H1 (cell line): Measurements from ENCODE around the gene MRPS26. TPM values are rescaled to one million over a fixed set of nuclear protein-coding genes. Genes with fewer than 3 reads are reported as not detected.

Experiments
- BCL11A ChIP-seq, 2 experiments: IDR thresholded peaks; one replicate each; pipeline ENCODE4 v1.6.1; 2011; ENCODE audit warnings: low read depth in 2 of 2, low read length in 2 of 2, mild to moderate bottlenecking in 2 of 2
- CHD1 ChIP-seq: IDR thresholded peaks from 2 replicates; pipeline ENCODE4 v1.6.1; 2012; ENCODE audit warnings: low read depth, low read length, improper control_type of control experiment
- GTF2F1 ChIP-seq: IDR thresholded peaks from 2 replicates; pipeline ENCODE4 v1.6.1; 2012; ENCODE audit warnings: low read depth, low read length, improper control_type of control experiment, borderline replicate concordance
- JUND ChIP-seq: IDR thresholded peaks from 2 replicates; pipeline ENCODE4 v1.6.1; 2011; ENCODE audit warnings: mild to moderate bottlenecking, improper control_type of control experiment, low read length
- RAD21 ChIP-seq, 2 experiments: IDR thresholded peaks in 1 of 2; conservative IDR thresholded peaks in 1 of 2; 2 replicates each; pipeline ENCODE4 v1.6.1; 2011; ENCODE audit warnings: low read depth in 2 of 2, low read length in 2 of 2, improper control_type of control experiment in 1 of 2, inconsistent platforms in 1 of 2, mild to moderate bottlenecking in 1 of 2, moderate library complexity in 1 of 2
- RNF2 ChIP-seq: fragments of 200-900, 300-1000 bp; sonication (generic); IDR thresholded peaks from 2 replicates; pipeline ENCODE4 v1.7.1; 2016; ENCODE audit warnings: borderline replicate concordance, low read depth, mild to moderate bottlenecking, antibody characterized with exemption, low read length; ENCODE audit not compliant: poor library complexity, severe bottlenecking; ENCODE audit errors: missing control alignments
- TBP ChIP-seq: IDR thresholded peaks from 2 replicates; pipeline ENCODE4 v1.6.1; 2011; ENCODE audit warnings: low read depth, low read length, improper control_type of control experiment
- YY1 ChIP-seq: IDR thresholded peaks from 2 replicates; pipeline ENCODE4 v1.6.1; 2011; ENCODE audit warnings: low read depth, mild to moderate bottlenecking, low read length
- polyA plus RNA-seq, 7 experiments: library from polyadenylated mRNA; depleted of rRNA in 3 of 7; stranded (reverse) in 5 of 7; unstranded in 2 of 7; fragments of >200 nt in 5 of 7; fragments of 200-250 nt in 2 of 7; gene quantifications; 1 replicate in 5 of 7; 2 replicates in 1 of 7; 4 replicates in 1 of 7; pipeline versions ENCODE4 v1.2.1 to v1.2.3, GENCODE V29; 2011 to 2013; ENCODE audit warnings: missing spikeins in 2 of 7, mixed read lengths in 2 of 7
- total RNA-seq: library from RNA; stranded (reverse); fragmentation: NEBNext Ultra II Directional; extraction: Animal tissue kit (Norgen Biotek cat#: 25700); gene quantifications from 2 replicates; pipeline ENCODE4 v1.2.1, GENCODE V29; 2021

MRPS26 gene
- total and polyA plus RNA-seq, 2 of the 8 experiments (the other 6 are each of a cell fraction or from before 2014, with no cell fraction given), result 83.6 to 103 TPM

DNA sequence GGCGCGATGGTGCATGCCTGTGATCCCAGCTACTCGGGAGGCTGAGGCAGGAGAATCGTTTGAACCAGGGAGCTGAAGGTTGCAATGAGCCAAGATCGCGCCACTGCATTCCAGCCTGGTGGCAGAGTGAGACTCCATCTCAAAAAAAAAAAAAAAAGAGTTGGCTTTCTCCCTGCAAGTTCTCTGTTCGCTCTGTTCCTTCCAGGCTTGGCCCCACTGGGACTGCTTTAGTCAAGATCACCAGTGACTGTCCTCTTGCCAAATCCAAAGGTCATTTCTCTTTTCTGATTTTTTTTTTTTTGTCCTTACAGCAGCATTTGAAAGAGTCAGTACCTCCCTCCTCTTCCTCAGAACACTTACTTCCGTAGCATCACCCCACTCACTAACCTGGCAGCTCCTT lies 13.2 kb upstream of the MRPS26 start (continued):
- TF ChIP-seq TBP (no peak), RNF2 (no peak), YY1 (no peak), BCL11A (IDR thresholded peaks at IDR 0.05; ENCODE audit: low read depth in 2 of 2, low read length in 2 of 2) (no peak), JUND (no peak), RAD21 (IDR thresholded peaks at IDR 0.05 in 1 of 2, conservative IDR thresholded peaks at IDR 0.05 in 1 of 2; ENCODE audit: low read depth in 2 of 2, low read length in 2 of 2) (no peak), GTF2F1 (no peak), CHD1 (no peak)
